ENCODE data around the gene TMEM120B.
A peak's percentile ranks its signal among the peaks of the same experiment; 100 is the strongest.

Gene TMEM120B

GRCh38 chr12:121813951-121814350, 101.4 kb downstream of the TMEM120B start:
- H2AFZ ChIP-seq (ENCODE audit: low read depth, low read length), result no peak overlapping the region
- H3K4me2 ChIP-seq (ENCODE audit: insufficient read depth, low read length), result peak overlapping the region; percentile 3; the same call in 1 of the 2 replicates
- H3K36me3 ChIP-seq (ENCODE audit: insufficient read depth, low read length), result peaks cover 87% of the 10 kb centered on the region
- ATAC-seq (ENCODE audit: insufficient read depth, low read depth) (no peak), DNase-seq (no peak)
- H3K79me2 ChIP-seq (ENCODE audit: insufficient read depth, low read length), result peaks cover 87% of the 10 kb centered on the region
- H3K4me1 ChIP-seq (ENCODE audit: insufficient read depth, low read length), result peaks cover 50% of the 10 kb centered on the region
- H3K27me3 ChIP-seq (ENCODE audit: insufficient read depth, low read length, poor library complexity), result no peaks in the 10 kb centered on the region
- TF ChIP-seq EZH2 (IDR thresholded peaks at IDR 0.05; ENCODE audit: borderline replicate concordance, low read depth, low read length, severe bottlenecking) (no peak), CTCF (IDR thresholded peaks at IDR 0.05; ENCODE audit: borderline replicate concordance, extremely low read depth, low read length, poor library complexity, severe bottlenecking) (no peak)
- H4K20me1 ChIP-seq (ENCODE audit: insufficient read depth, low read length), result peaks cover 72% of the 10 kb centered on the region
- H3K9me3 ChIP-seq (ENCODE audit: insufficient read depth, low read length, severe bottlenecking), result no peaks in the 10 kb centered on the region
- no peak overlapping the region for H3K4me3 ChIP-seq (ENCODE audit: low read depth in 1 of 2, low read length in 2 of 2)
- peak overlapping the region; percentile 65; the same call in 1 of the 2 replicates for H3K27ac ChIP-seq (ENCODE audit: low read length)
- no peak overlapping the region for H3K9ac ChIP-seq (ENCODE audit: low read depth, low read length)

DNA sequence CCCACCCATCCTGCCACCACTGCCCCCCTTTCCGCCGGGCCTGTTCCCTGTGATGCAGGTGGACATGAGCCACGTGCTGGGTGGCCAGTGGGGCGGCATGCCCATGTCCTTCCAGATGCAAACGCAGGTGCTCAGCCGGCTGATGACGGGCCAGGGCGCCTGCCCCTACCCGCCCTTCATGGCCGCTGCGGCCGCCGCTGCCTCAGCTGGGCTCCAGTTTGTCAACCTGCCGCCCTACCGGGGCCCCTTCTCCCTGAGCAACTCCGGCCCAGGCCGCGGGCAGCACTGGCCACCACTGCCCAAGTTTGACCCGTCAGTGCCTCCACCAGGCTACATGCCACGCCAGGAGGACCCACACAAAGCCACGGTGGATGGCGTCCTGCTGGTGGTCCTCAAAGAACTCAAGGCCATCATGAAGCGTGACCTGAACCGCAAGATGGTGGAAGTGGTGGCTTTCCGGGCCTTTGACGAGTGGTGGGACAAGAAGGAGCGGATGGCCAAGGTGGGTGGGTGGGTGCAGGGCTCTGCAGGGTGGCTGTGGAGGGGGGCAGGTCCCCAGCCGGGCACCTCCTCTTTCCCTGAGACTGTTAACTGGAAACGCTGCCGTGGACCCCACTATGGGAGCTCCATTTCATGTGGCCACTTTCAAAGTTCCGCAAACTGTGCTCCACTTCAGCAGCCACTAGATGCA, 102.0 kb downstream of the TMEM120B start:
- Histone ChIP-seq H2AFZ (ENCODE audit: low read depth, low read length) (no peak overlapping the region), H3K4me1 (ENCODE audit: insufficient read depth, low read length) (peaks cover 44% of the 10 kb centered on the region), H3K9me3 (ENCODE audit: insufficient read depth, low read length, severe bottlenecking) (no peaks in the 10 kb centered on the region), H3K4me3 (ENCODE audit: low read depth in 1 of 2, low read length in 2 of 2) (no peak overlapping the region), H3K4me2 (ENCODE audit: insufficient read depth, low read length) (no peak overlapping the region), H3K79me2 (ENCODE audit: insufficient read depth, low read length) (peaks cover 86% of the 10 kb centered on the region), H4K20me1 (ENCODE audit: insufficient read depth, low read length) (peaks cover 72% of the 10 kb centered on the region), H3K9ac (ENCODE audit: low read depth, low read length) (no peak overlapping the region), H3K27ac (ENCODE audit: low read length) (no peak overlapping the region), H3K36me3 (ENCODE audit: insufficient read depth, low read length) (peaks cover 87% of the 10 kb centered on the region), H3K27me3 (ENCODE audit: insufficient read depth, low read length, poor library complexity) (no peaks in the 10 kb centered on the region)
- no peak for DNase-seq
- TF ChIP-seq EZH2 (IDR thresholded peaks at IDR 0.05; ENCODE audit: borderline replicate concordance, low read depth, low read length, severe bottlenecking) (no peak), CTCF (IDR thresholded peaks at IDR 0.05; ENCODE audit: borderline replicate concordance, extremely low read depth, low read length, poor library complexity, severe bottlenecking) (no peak)
- no peak for ATAC-seq (ENCODE audit: insufficient read depth, low read depth)

- DNase-seq (peak; percentile 41), ATAC-seq (ENCODE audit: insufficient read depth, low read depth) (no peak)
- H3K9me3 ChIP-seq (ENCODE audit: insufficient read depth, low read length, severe bottlenecking), result no peaks in the 10 kb centered on the region
- TF ChIP-seq EZH2 (IDR thresholded peaks at IDR 0.05; ENCODE audit: borderline replicate concordance, low read depth, low read length, severe bottlenecking) (no peak), CTCF (IDR thresholded peaks at IDR 0.05; ENCODE audit: borderline replicate concordance, extremely low read depth, low read length, poor library complexity, severe bottlenecking) (no peak)
- no peaks in the 10 kb centered on the region for H3K27me3 ChIP-seq (ENCODE audit: insufficient read depth, low read length, poor library complexity)
- H3K27ac ChIP-seq (ENCODE audit: low read length), result no peak overlapping the region
- H2AFZ ChIP-seq (ENCODE audit: low read depth, low read length), result no peak overlapping the region
- H3K9ac ChIP-seq (ENCODE audit: low read depth, low read length), result no peak overlapping the region
- H3K4me2 ChIP-seq (ENCODE audit: insufficient read depth, low read length), result no peak overlapping the region
- peaks cover 86% of the 10 kb centered on the region for H3K79me2 ChIP-seq (ENCODE audit: insufficient read depth, low read length)
- H3K36me3 ChIP-seq (ENCODE audit: insufficient read depth, low read length), result peaks cover 87% of the 10 kb centered on the region
- H4K20me1 ChIP-seq (ENCODE audit: insufficient read depth, low read length), result peaks cover 72% of the 10 kb centered on the region
- peaks cover 37% of the 10 kb centered on the region for H3K4me1 ChIP-seq (ENCODE audit: insufficient read depth, low read length)
- H3K4me3 ChIP-seq (ENCODE audit: low read depth in 1 of 2, low read length in 2 of 2), result no peak overlapping the region
Measured at GRCh38 chr12:121815263-121815662, 102.7 kb downstream of the TMEM120B start.

Measured in DND-41 (cell line).